KMS-11 (cell line): ENCODE data around the gene IFRD2.

ENCODE experiments used
- H2AFZ ChIP-seq: fragments of 200-600 bp; sonication (generic); 2 replicates; pipeline ENCODE4 v1.6.1; 2016; ENCODE audit warnings: antibody characterized with exemption, mixed run types, low read depth
- H3K27ac ChIP-seq: fragments of 200-600 bp; sonication (generic); 2 replicates; pipeline ENCODE4 v1.6.1; 2016; ENCODE audit warnings: mild to moderate bottlenecking, mixed run types
- H3K27me3 ChIP-seq: fragments of 200-600 bp; sonication (generic); 2 replicates; pipeline ENCODE4 v1.6.1; 2017; ENCODE audit warnings: mild to moderate bottlenecking, low read depth, mixed run types, moderate library complexity; ENCODE audit not compliant: insufficient read depth
- H3K36me3 ChIP-seq: fragments of 200-600 bp; sonication (generic); 2 replicates; pipeline ENCODE4 v1.6.1; 2017; ENCODE audit warnings: mild to moderate bottlenecking, mixed run types; ENCODE audit not compliant: insufficient read depth
- H3K4me1 ChIP-seq: fragments of 200-600 bp; sonication (generic); 2 replicates; pipeline ENCODE4 v1.6.1; 2016; ENCODE audit warnings: mild to moderate bottlenecking, low read depth, mixed run types; ENCODE audit not compliant: poor library complexity, severe bottlenecking
- H3K4me2 ChIP-seq: fragments of 200-600 bp; sonication (generic); 2 replicates; pipeline ENCODE4 v1.7.0; 2016; ENCODE audit warnings: mild to moderate bottlenecking, mixed run types
- H3K4me3 ChIP-seq: fragments of 200-600 bp; sonication (generic); IDR thresholded peaks from 2 replicates; pipeline ENCODE4 v1.6.1; 2017; ENCODE audit warnings: low read depth, low read length, mixed read lengths; ENCODE audit not compliant: insufficient read depth
- H3K79me2 ChIP-seq: fragments of 200-600 bp; sonication (generic); 2 replicates; pipeline ENCODE4 v1.6.1; 2016; ENCODE audit warnings: low read depth, mixed run types; ENCODE audit not compliant: insufficient read depth
- H3K9ac ChIP-seq: fragments of 200-600 bp; sonication (generic); 2 replicates; pipeline ENCODE4 v1.6.1; 2016; ENCODE audit warnings: mild to moderate bottlenecking, mixed run types
- H4K20me1 ChIP-seq: fragments of 200-600 bp; sonication (generic); 2 replicates; pipeline ENCODE4 v1.6.1; 2016; ENCODE audit warnings: mild to moderate bottlenecking, mixed run types; ENCODE audit not compliant: insufficient read depth
- CTCF ChIP-seq: fragments of 200-600 bp; sonication (generic); conservative IDR thresholded peaks from 2 replicates; pipeline ENCODE4 v1.6.1; 2017; ENCODE audit warnings: low read depth, mild to moderate bottlenecking, antibody characterized with exemption, low read length, moderate library complexity, mixed read lengths

Gene IFRD2

GRCh38 chr3:50267280-50267913, 24.8 kb downstream of the IFRD2 start:
- H2AFZ ChIP-seq: no peak overlapping the region
- no peak for TF ChIP-seq CTCF
- H4K20me1 ChIP-seq: no peaks in the 10 kb centered on the region
- H3K4me3 ChIP-seq: no peak overlapping the region
- H3K4me2 ChIP-seq: no peak overlapping the region
- H3K4me1 ChIP-seq: no peaks in the 10 kb centered on the region
- no peaks in the 10 kb centered on the region for H3K36me3 ChIP-seq
- no peaks in the 10 kb centered on the region for H3K79me2 ChIP-seq
- no peak overlapping the region for H3K27ac ChIP-seq
- no peak overlapping the region for H3K9ac ChIP-seq
- peaks cover 18% of the 10 kb centered on the region; the same call in 1 of the 2 replicates for H3K27me3 ChIP-seq

- Histone ChIP-seq H2AFZ (no peak overlapping the region), H3K79me2 (no peaks in the 10 kb centered on the region), H4K20me1 (no peaks in the 10 kb centered on the region), H3K27ac (no peak overlapping the region), H3K36me3 (no peaks in the 10 kb centered on the region), H3K4me1 (no peaks in the 10 kb centered on the region), H3K27me3 (peaks cover 18% of the 10 kb centered on the region; the same call in 1 of the 2 replicates), H3K4me3 (no peak overlapping the region), H3K4me2 (no peak overlapping the region), H3K9ac (no peak overlapping the region)
- no peak for TF ChIP-seq CTCF
These were observed 25.4 kb downstream of the IFRD2 start for GRCh38 chr3:50266836-50267235.

GRCh38 chr3:50266017-50266416, 26.2 kb downstream of the IFRD2 start:
- Histone ChIP-seq H3K27ac (no peak overlapping the region), H3K79me2 (no peaks in the 10 kb centered on the region), H3K27me3 (peaks cover 18% of the 10 kb centered on the region; the same call in 1 of the 2 replicates), H2AFZ (no peak overlapping the region), H3K36me3 (no peaks in the 10 kb centered on the region), H3K9ac (no peak overlapping the region), H3K4me2 (no peak overlapping the region), H3K4me1 (no peaks in the 10 kb centered on the region), H3K4me3 (no peak overlapping the region), H4K20me1 (no peaks in the 10 kb centered on the region)
- TF ChIP-seq CTCF: no peak

GRCh38 chr3:50265571-50265970, 26.7 kb downstream of the IFRD2 start:
- Histone ChIP-seq H3K27me3 (peaks cover 18% of the 10 kb centered on the region; the same call in 1 of the 2 replicates), H3K79me2 (no peaks in the 10 kb centered on the region), H3K27ac (no peak overlapping the region), H2AFZ (no peak overlapping the region), H3K4me1 (peaks cover 4% of the 10 kb centered on the region), H3K4me2 (no peak overlapping the region), H4K20me1 (no peaks in the 10 kb centered on the region), H3K36me3 (no peaks in the 10 kb centered on the region), H3K4me3 (no peak overlapping the region), H3K9ac (no peak overlapping the region)
- TF ChIP-seq CTCF: no peak
